OCI-LY7 (cell line): ENCODE results near the gene GABPB2. TPM values are rescaled to one million over a fixed set of nuclear protein-coding genes. Genes with fewer than 3 reads are reported as not detected.

Experiments
- BruUV-seq: library from RNA; stranded (reverse); fragments of 400-500 nt; replicated peaks from 2 replicates; lab custom pipeline; 2021; lab: Mats Ljungman, UMichigan
- CTCF ChIA-PET: fragments of 300-600 bp; sonication (Branson Sonifier 250); formaldehyde crosslinking; loops from one replicate; lab custom pipeline; 2022; ENCODE audit warnings: antibody characterized with exemption; ENCODE audit not compliant: unreplicated experiment; lab: Charles Lee
- POLR2A ChIA-PET: fragments of 300-600 bp; sonication (Branson Sonifier 250); formaldehyde crosslinking; loops from one replicate; lab custom pipeline; 2022; ENCODE audit warnings: antibody characterized with exemption; lab: Charles Lee
- DNase-seq: peaks from one replicate; pipeline ENCODE4 v3.0.0-alpha.2; 2015; ENCODE audit warnings: low spot score
- H2AFZ ChIP-seq: fragments of 200-600 bp; sonication (generic), shearing (Covaris generic); 2 replicates; pipeline ENCODE4 v1.6.1; 2014; ENCODE audit warnings: mild to moderate bottlenecking, antibody characterized with exemption, low read length, moderate library complexity
- H3K27ac ChIP-seq: fragments of 200-600 bp; sonication (generic); 2 replicates; pipeline ENCODE4 v1.5.1; 2014; ENCODE audit warnings: mixed run types, low read depth, mild to moderate bottlenecking, moderate library complexity, low read length, inconsistent platforms; ENCODE audit not compliant: poor library complexity, severe bottlenecking
- H3K36me3 ChIP-seq: fragments of 200-600 bp; sonication (generic); 2 replicates; pipeline ENCODE4 v1.6.1; 2014; ENCODE audit warnings: mild to moderate bottlenecking, antibody characterized with exemption, low read length, moderate library complexity, mixed read lengths; ENCODE audit not compliant: insufficient read depth
- H3K4me1 ChIP-seq: fragments of 200-600 bp; sonication (generic); 2 replicates; pipeline ENCODE4 v1.5.1; 2014; ENCODE audit warnings: mild to moderate bottlenecking, low read length; ENCODE audit not compliant: insufficient read depth, poor library complexity, severe bottlenecking
- H3K4me2 ChIP-seq: fragments of 200-600 bp; sonication (generic); 2 replicates; pipeline ENCODE4 v1.6.1; 2014; ENCODE audit warnings: mild to moderate bottlenecking, low read length
- H3K4me3 ChIP-seq: fragments of 200-600 bp; sonication (generic); 2 replicates; pipeline ENCODE4 v1.5.1; 2014; ENCODE audit warnings: mild to moderate bottlenecking, low read depth, low read length; ENCODE audit not compliant: poor library complexity, severe bottlenecking
- H3K79me2 ChIP-seq: fragments of 200-600 bp; sonication (generic); 2 replicates; pipeline ENCODE4 v1.6.1; 2016; ENCODE audit warnings: low read depth, mild to moderate bottlenecking, low read length, moderate library complexity, mixed read lengths; ENCODE audit not compliant: insufficient read depth
- H3K9me2 ChIP-seq: fragments of 200-600 bp; sonication (generic); 2 replicates; pipeline ENCODE4 v1.6.1; 2016; ENCODE audit warnings: mild to moderate bottlenecking, low read length, mixed read lengths; ENCODE audit not compliant: insufficient read depth
- H3K9me3 ChIP-seq: fragments of 200-600 bp; sonication (generic); 2 replicates; pipeline ENCODE4 v1.6.1; 2014; ENCODE audit warnings: mild to moderate bottlenecking, mixed run types, low read length, mixed read lengths
- H4K20me1 ChIP-seq: fragments of 200-600 bp; sonication (generic); 2 replicates; pipeline ENCODE4 v1.6.1; 2014; ENCODE audit warnings: mild to moderate bottlenecking, antibody characterized with exemption, low read length, moderate library complexity, mixed read lengths; ENCODE audit not compliant: insufficient read depth
- CTCF ChIP-seq: fragments of 200-600 bp; sonication (generic); conservative IDR thresholded peaks from 2 replicates; pipeline ENCODE4 v1.5.1; 2014; ENCODE audit warnings: mild to moderate bottlenecking, antibody characterized with exemption, low read length, moderate library complexity, mixed read lengths
- EZH2phosphoT487 ChIP-seq: fragments of 200-600 bp; sonication (generic); IDR thresholded peaks from 2 replicates; pipeline ENCODE4 v1.6.1; 2018; ENCODE audit warnings: low read depth, borderline replicate concordance, mild to moderate bottlenecking, mixed run types, antibody characterized with exemption, low read length, moderate library complexity, mixed read lengths
- intact Hi-C: fragments of 100-400 bp; cut with micrococcal nuclease; formaldehyde crosslinking; loops from one replicate; pipeline ENCODE4 v1.10.0; 2022; ENCODE audit not compliant: unreplicated experiment
- total RNA-seq, 2 experiments: library from RNA; depleted of rRNA in 1 of 2; stranded (reverse); fragments of >200 nt in 1 of 2; shearing (Covaris generic) in 1 of 2; gene quantifications; 2 replicates each; pipeline ENCODE4 v1.2.3, GENCODE V29; 2014 to 2022

GABPB2 gene
- total RNA-seq, 2 experiments from 2014 or later, result 17.2 to 20.0 TPM

GRCh38 chr1:151165281-151165737 is 94.7 kb downstream of the GABPB2 start:
- no TSS peak for BruUV-seq
- Histone ChIP-seq H3K27ac (no peak overlapping the region), H3K36me3 (peaks cover 29% of the 10 kb centered on the region), H3K79me2 (peaks cover 13% of the 10 kb centered on the region; the same call in 1 of the 2 replicates), H4K20me1 (no peaks in the 10 kb centered on the region), H3K9me2 (no peaks in the 10 kb centered on the region), H3K4me2 (peak overlapping the region; percentile 74), H3K9me3 (no peaks in the 10 kb centered on the region), H3K4me3 (peak overlapping the region; percentile 90), H2AFZ (peak overlapping the region; percentile 87), H3K4me1 (peaks cover 24% of the 10 kb centered on the region)
- intact Hi-C loops, result no loop called here
- CTCF ChIA-PET, result no interaction called here
- no peak for DNase-seq
- POLR2A ChIA-PET, result no interaction called here
- TF ChIP-seq EZH2phosphoT487, result no peak
- TF ChIP-seq CTCF, result no peak

DNA sequence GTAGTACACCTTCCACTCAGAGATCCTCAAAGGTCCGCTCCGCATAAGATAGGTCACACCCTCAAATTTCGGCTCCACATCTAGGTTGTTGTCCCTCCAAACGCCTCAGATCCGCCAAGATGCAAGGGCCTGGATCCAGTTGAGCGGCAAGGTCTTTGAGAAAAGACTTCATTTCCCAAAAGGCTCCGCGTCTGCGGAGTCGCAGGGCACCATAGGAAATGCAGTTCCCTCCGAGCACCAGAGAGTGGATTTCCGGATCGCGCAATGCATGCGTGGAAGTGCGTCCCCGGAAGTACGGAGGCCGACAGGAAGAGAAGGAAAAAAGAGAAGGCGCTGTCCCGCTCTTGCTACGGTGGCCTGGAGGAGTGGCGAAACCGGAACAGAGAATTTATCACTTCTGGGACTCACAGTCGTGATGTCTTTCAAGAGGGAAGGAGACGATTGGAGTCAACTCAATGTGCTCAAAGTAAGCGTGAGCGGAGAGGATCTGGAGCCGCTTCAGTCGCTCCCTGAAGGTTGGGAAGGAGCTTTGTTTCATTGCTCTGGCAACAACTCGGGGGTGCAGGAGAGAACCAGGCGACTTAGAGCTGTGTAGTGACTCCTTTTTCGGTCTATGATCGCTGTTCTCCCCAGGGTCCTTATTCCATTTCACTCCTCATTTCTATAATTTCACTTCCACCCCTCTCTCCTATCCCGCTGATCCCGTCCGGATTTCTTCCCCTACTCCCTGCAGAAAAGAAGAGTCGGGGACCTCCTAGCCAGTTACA is 95.4 kb downstream of the GABPB2 start, which contains the start of the genes LYSMD1 and SCNM1:
LYSMD1 (minus strand) TSS at position 165 of the 767 bp plus-strand sequence. CDS start 644 bp downstream, outside the sequence.
SCNM1 (plus strand) TSS at position 407 of the 767 bp plus-strand sequence; CDS start at position 416, 9 bp downstream.
- Histone ChIP-seq H3K27ac (peak within 1 kb of the TSS; percentile 43), H3K4me2 (peak within 1 kb of the TSS; percentile 83), H3K36me3 (peaks cover 34% of the 10 kb centered on the region), H3K4me3 (peak within 1 kb of the TSS; percentile 90), H3K9me2 (no peaks in the 10 kb centered on the region), H3K79me2 (peaks cover 13% of the 10 kb centered on the region; the same call in 1 of the 2 replicates), H4K20me1 (no peaks in the 10 kb centered on the region), H3K9me3 (no peaks in the 10 kb centered on the region), H2AFZ (peak within 1 kb of the TSS; percentile 87), H3K4me1 (peaks cover 24% of the 10 kb centered on the region)
- BruUV-seq, result TSS peak; percentile 81
- ChIA-PET POLR2A (interaction anchor here (0.6 to 1.3 kb wide), 5 partner anchors 9 to 33 kb away, joined by 3 to 10 read pairs (median 3); partner anchors contain the start of genes PIP5K1A, TMOD4, TNFAIP8L2 and VPS72), CTCF (no interaction called here)
- intact Hi-C loops, result no loop called here
- TF ChIP-seq CTCF, result no peak
- no peak for TF ChIP-seq EZH2phosphoT487
- peak; percentile 99 for DNase-seq
